SK-N-SH (cell line): ENCODE data around the gene PFN1. TPM values are rescaled to one million over a fixed set of nuclear protein-coding genes. Genes with fewer than 3 reads are reported as not detected.

Experiments
- CTCF ChIA-PET: fragments of 300-600, 350-600 bp; formaldehyde crosslinking; extraction: SDS; loops from one replicate; lab custom pipeline; 2021; lab: Yijun Ruan, JAX
- POLR2A ChIA-PET: fragments of 350-600 bp; sonication (Branson Sonifier 250); formaldehyde crosslinking; extraction: SDS; loops from one replicate; lab custom pipeline; 2020; ENCODE audit warnings: antibody characterized with exemption, inconsistent platforms; lab: Yijun Ruan, JAX
- DNase-seq: peaks from one replicate; pipeline ENCODE4 v3.0.0; 2012
- H2AFZ ChIP-seq: fragments of 200-600 bp; sonication (generic); 2 replicates; pipeline ENCODE4 v1.8.1; 2016; ENCODE audit warnings: antibody characterized with exemption, mild to moderate bottlenecking, low read depth
- H3F3A ChIP-seq: fragments of 200-600 bp; sonication (generic); replicated peaks from 2 replicates; pipeline ENCODE3; 2016; ENCODE audit warnings: antibody characterized with exemption, mild to moderate bottlenecking; ENCODE audit not compliant: insufficient read depth
- H3K27ac ChIP-seq, 2 experiments: fragments of 200-500 bp in 1 of 2; fragments of 200-600 bp in 1 of 2; sonication (Bioruptor generic) in 1 of 2; sonication (generic), shearing (Covaris generic) in 1 of 2; 2 replicates each; pipeline versions ENCODE4 v1.5.1 to v1.6.1; 2014 to 2016; ENCODE audit warnings: low read depth in 2 of 2, inconsistent platforms in 1 of 2, low read length in 1 of 2, mild to moderate bottlenecking in 1 of 2, mixed read lengths in 1 of 2
- H3K27me3 ChIP-seq: fragments of 200-600 bp; sonication (generic), shearing (Covaris generic); 2 replicates; pipeline ENCODE4 v1.6.1; 2016; ENCODE audit warnings: mixed run types; ENCODE audit not compliant: insufficient read depth
- H3K36me3 ChIP-seq, 2 experiments: fragments of 200-500 bp in 1 of 2; fragments of 200-600 bp in 1 of 2; sonication (Bioruptor generic) in 1 of 2; sonication (generic) in 1 of 2; replicated peaks in 1 of 2; 2 replicates each; pipeline versions ENCODE3 to v1.5.1; 2014 to 2016; ENCODE audit warnings: low read length in 1 of 2, mild to moderate bottlenecking in 1 of 2; ENCODE audit not compliant: insufficient read depth in 2 of 2, control insufficient read depth in 1 of 2
- H3K4me1 ChIP-seq, 2 experiments: fragments of 200-500 bp in 1 of 2; fragments of 200-600 bp in 1 of 2; sonication (Bioruptor generic) in 1 of 2; sonication (generic), shearing (Covaris generic) in 1 of 2; 2 replicates each; pipeline versions ENCODE4 v1.5.1 to v1.6.1; 2014 to 2016; ENCODE audit warnings: low read depth in 1 of 2, low read length in 1 of 2, mixed run types in 1 of 2; ENCODE audit not compliant: insufficient read depth in 2 of 2, control insufficient read depth in 1 of 2
- H3K4me2 ChIP-seq: fragments of 200-600 bp; sonication (generic), shearing (Covaris generic); 2 replicates; pipeline ENCODE4 v1.6.1; 2017; ENCODE audit warnings: mixed run types
- H3K4me3 ChIP-seq, 2 experiments: fragments of 200-500 bp in 1 of 2; fragments of 200-600 bp in 1 of 2; sonication (Bioruptor generic) in 1 of 2; sonication (generic), shearing (Covaris generic) in 1 of 2; 2 replicates each; pipeline versions ENCODE4 v1.5.1 to v1.8.1; 2014 to 2016; ENCODE audit warnings: low read depth in 2 of 2, inconsistent platforms in 1 of 2, low read length in 1 of 2, mild to moderate bottlenecking in 1 of 2, mixed read lengths in 1 of 2, moderate library complexity in 1 of 2
- H3K79me2 ChIP-seq: fragments of 200-600 bp; sonication (generic); 2 replicates; pipeline ENCODE4 v1.8.1; 2017; ENCODE audit warnings: mild to moderate bottlenecking; ENCODE audit not compliant: insufficient read depth
- H3K9ac ChIP-seq: fragments of 200-600 bp; sonication (generic); 2 replicates; pipeline ENCODE4 v1.6.1; 2017; ENCODE audit warnings: mixed run types
- H3K9me2 ChIP-seq: fragments of 200-600 bp; sonication (generic); 2 replicates; pipeline ENCODE4 v1.6.1; 2017; ENCODE audit warnings: mixed run types
- H3K9me3 ChIP-seq: fragments of 200-600 bp; sonication (generic); 2 replicates; pipeline ENCODE4 v1.6.1; 2017; ENCODE audit warnings: mixed run types, mild to moderate bottlenecking, moderate library complexity
- H4K20me1 ChIP-seq: fragments of 200-600 bp; sonication (generic); 2 replicates; pipeline ENCODE4 v1.6.1; 2017; ENCODE audit warnings: mild to moderate bottlenecking, mixed run types; ENCODE audit not compliant: insufficient read depth
- CHD2 ChIP-seq: fragments of 150-350 bp; IDR thresholded peaks from 2 replicates; pipeline ENCODE4 v1.6.1; 2018; ENCODE audit warnings: low read length; ENCODE audit not compliant: partially characterized antibody
- ELF1 ChIP-seq: IDR thresholded peaks from 2 replicates; pipeline ENCODE4 v1.4.0; 2012
- EZH2phosphoT487 ChIP-seq: fragments of 200-600 bp; sonication (generic); IDR thresholded peaks from 2 replicates; pipeline ENCODE4 v1.6.1; 2017; ENCODE audit warnings: low read depth, mixed run types, mild to moderate bottlenecking, antibody characterized with exemption, moderate library complexity, borderline replicate concordance
- FOXJ3 ChIP-seq: sonication (generic); formaldehyde crosslinking; IDR thresholded peaks from 2 replicates; pipeline ENCODE4 v1.5.1; 2020; ENCODE audit warnings: mild to moderate bottlenecking, missing genetic modification reagents
- GABPA ChIP-seq: IDR thresholded peaks from 2 replicates; pipeline ENCODE4 v1.4.0; 2012; ENCODE audit warnings: low read depth, mild to moderate bottlenecking
- IRF3 ChIP-seq: fragments of 150-350 bp; IDR thresholded peaks from 2 replicates; pipeline ENCODE4 v1.6.1; 2016; ENCODE audit warnings: mild to moderate bottlenecking, low read depth, low read length
- MEF2A ChIP-seq: IDR thresholded peaks from 2 replicates; pipeline ENCODE4 v1.4.0; 2012; ENCODE audit warnings: low read depth, borderline replicate concordance
- NRF1 ChIP-seq: IDR thresholded peaks from 2 replicates; pipeline ENCODE4 v1.6.1; 2012; ENCODE audit warnings: low read depth, mild to moderate bottlenecking, low read length
- POLR2AphosphoS5 ChIP-seq: IDR thresholded peaks from 2 replicates; pipeline ENCODE4 v1.6.1; 2012; ENCODE audit warnings: low read depth, low read length
- RAD21 ChIP-seq: IDR thresholded peaks from 2 replicates; pipeline ENCODE4 v1.6.1; 2012; ENCODE audit warnings: mild to moderate bottlenecking, low read length
- SIN3A ChIP-seq: IDR thresholded peaks from 2 replicates; pipeline ENCODE4 v1.6.1; 2012; ENCODE audit warnings: low read depth, mild to moderate bottlenecking, low read length, moderate library complexity, borderline replicate concordance
- TAF1 ChIP-seq: IDR thresholded peaks from 2 replicates; pipeline ENCODE4 v1.6.1; 2012; ENCODE audit warnings: low read depth, mild to moderate bottlenecking, low read length, moderate library complexity, borderline replicate concordance
- TCF12 ChIP-seq: IDR thresholded peaks from 2 replicates; pipeline ENCODE4 v1.4.0; 2012
- TEAD4 ChIP-seq: IDR thresholded peaks from 2 replicates; pipeline ENCODE4 v1.4.0; 2012; ENCODE audit warnings: mild to moderate bottlenecking, borderline replicate concordance; ENCODE audit not compliant: insufficient read depth
- YY1 ChIP-seq: IDR thresholded peaks from 2 replicates; pipeline ENCODE4 v1.4.0; 2012; ENCODE audit warnings: low read depth, mild to moderate bottlenecking
- WGBS: methylation state at CpG from one replicate; pipeline ENCODE4 v1.1.6; 2017; ENCODE audit warnings: low lambda C conversion rate; 5-methylcytosine and 5-hydroxymethylcytosine counted together
- polyA plus RNA-seq, 3 experiments: library from polyadenylated mRNA; depleted of rRNA; stranded (reverse); fragments of >200 nt; gene quantifications; 2 replicates each; pipeline ENCODE4 v1.2.3, GENCODE V29; 2012
- TF ChIP-seq, protein P1 (sequence below): fragments of 150-350 bp; IDR thresholded peaks from 2 replicates; pipeline ENCODE4 v1.6.1; 2017; ENCODE audit warnings: antibody characterized with exemption, low read length, low read depth, borderline replicate concordance
- TF ChIP-seq, protein P2 (sequence below): IDR thresholded peaks from 2 replicates; pipeline ENCODE4 v1.4.0; 2012; ENCODE audit warnings: low read depth, borderline replicate concordance
- TF ChIP-seq, protein P3 (sequence below): IDR thresholded peaks from 2 replicates; pipeline ENCODE4 v1.4.0; 2012; ENCODE audit warnings: low read depth
- TF ChIP-seq, protein P4 (sequence below): IDR thresholded peaks from 2 replicates; pipeline ENCODE4 v1.6.1; 2012; ENCODE audit warnings: mild to moderate bottlenecking, low read depth, low read length, moderate library complexity

PFN1 gene
- polyA plus RNA-seq, 1 of the 3 experiments (the other 2 are of a cell fraction), result 2,484 TPM

DNA sequence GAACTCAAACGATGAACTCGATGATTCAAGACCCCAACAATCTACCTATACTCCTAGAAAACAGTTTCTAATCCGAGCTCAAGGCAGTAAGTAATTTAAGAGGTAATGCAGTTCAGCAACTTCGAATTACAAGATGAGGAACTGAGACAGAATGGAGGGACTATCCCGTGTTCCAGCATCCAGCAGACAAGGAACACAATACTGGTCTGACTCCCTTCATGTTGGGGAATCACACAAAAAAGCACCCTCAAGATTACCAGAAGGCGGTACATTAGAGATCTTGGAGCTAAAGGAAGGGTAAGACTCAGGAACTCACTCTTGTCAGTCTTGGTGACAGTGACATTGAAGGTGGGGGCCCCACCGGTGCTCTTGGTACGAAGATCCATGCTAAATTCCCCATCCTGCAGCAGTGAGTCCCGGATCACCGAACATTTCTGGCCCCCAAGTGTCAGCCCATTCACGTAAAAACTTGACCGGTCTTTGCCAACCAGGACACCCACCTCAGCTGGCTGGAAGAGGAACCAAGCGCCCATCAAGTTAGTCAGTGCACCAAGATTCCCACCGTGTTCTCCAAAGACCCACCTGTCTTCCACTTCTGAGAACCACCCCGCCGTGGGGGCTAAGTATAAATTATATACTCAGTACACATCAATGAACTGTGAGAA is 1.9 kb downstream of the PFN1 start:
- Histone ChIP-seq H3K27me3 (no peaks in the 10 kb centered on the region), H3K9me3 (no peaks in the 10 kb centered on the region), H3K4me1 (peaks cover 25 to 37% of the 10 kb centered on the region in 2 experiments), H3F3A (peaks cover 74% of the 10 kb centered on the region), H2AFZ (no peak overlapping the region), H3K9me2 (no peaks in the 10 kb centered on the region), H3K27ac (peak overlapping the region; percentile 97 to 100), H3K4me2 (peak overlapping the region; percentile 98), H4K20me1 (peaks cover 45% of the 10 kb centered on the region), H3K36me3 (peaks cover 37 to 40% of the 10 kb centered on the region in 2 experiments), H3K79me2 (peaks cover 82% of the 10 kb centered on the region), H3K4me3 (peak overlapping the region; percentile 79 to 99), H3K9ac (peak overlapping the region; percentile 99)
- TF ChIP-seq GABPA (no peak), POLR2AphosphoS5 (0 out of 2 replicates have a peak, but pooled peaks have one; percentile 6), FOXJ3 (CRISPR knock-in tag) (no peak)
- 12% methylated on average over 14 of the region's 16 CpGs for WGBS
- POLR2A ChIA-PET, result interaction anchor here (0.6 to 4.3 kb wide), 3 partner anchors 17 to 24 kb away, joined by 3 to 32 read pairs (median 3); partner anchors contain the start of gene SPAG7
- no peak for DNase-seq
- CTCF ChIA-PET, result interaction anchor here (1.1 to 1.5 kb wide), 3 partner anchors 12 to 55 kb away, joined by 3 to 4 read pairs (median 3); partner anchors contain the start of gene SPAG7

GRCh38 chr17:4945944-4946280 is 2.4 kb downstream of the PFN1 start:
- Histone ChIP-seq H3K4me1 (peaks cover 23 to 37% of the 10 kb centered on the region in 2 experiments), H2AFZ (no peak overlapping the region), H3K9ac (peak overlapping the region; percentile 99), H3K36me3 (peaks cover 37 to 40% of the 10 kb centered on the region in 2 experiments), H3K27ac (peak overlapping the region; percentile 63 to 97), H3K4me2 (peak overlapping the region; percentile 98), H3K4me3 (peak overlapping the region; percentile 79 to 99), H4K20me1 (peaks cover 45% of the 10 kb centered on the region), H3F3A (peaks cover 75% of the 10 kb centered on the region), H3K9me3 (no peaks in the 10 kb centered on the region), H3K27me3 (no peaks in the 10 kb centered on the region), H3K79me2 (peaks cover 82% of the 10 kb centered on the region), H3K9me2 (no peaks in the 10 kb centered on the region)
- ChIA-PET POLR2A (interaction anchor here (0.6 to 4.3 kb wide), 3 partner anchors 17 to 24 kb away, joined by 3 to 32 read pairs (median 3); partner anchors contain the start of gene SPAG7), CTCF (interaction anchor here (0.5 to 1.5 kb wide), 3 partner anchors 12 to 29 kb away, joined by 3 to 4 read pairs (median 3); partner anchors contain the start of gene SPAG7)
- WGBS, result 8% methylated on average over 3 of the region's 4 CpGs
- TF ChIP-seq POLR2AphosphoS5, result no peak; the same call in 1 of the 2 replicates
- TF ChIP-seq MEF2A, result no peak
- TF ChIP-seq GABPA, result no peak
- TF ChIP-seq TCF12, result no peak
- no peak for TF ChIP-seq YY1
- no peak for TF ChIP-seq SIN3A
- TF ChIP-seq, protein P1, sequence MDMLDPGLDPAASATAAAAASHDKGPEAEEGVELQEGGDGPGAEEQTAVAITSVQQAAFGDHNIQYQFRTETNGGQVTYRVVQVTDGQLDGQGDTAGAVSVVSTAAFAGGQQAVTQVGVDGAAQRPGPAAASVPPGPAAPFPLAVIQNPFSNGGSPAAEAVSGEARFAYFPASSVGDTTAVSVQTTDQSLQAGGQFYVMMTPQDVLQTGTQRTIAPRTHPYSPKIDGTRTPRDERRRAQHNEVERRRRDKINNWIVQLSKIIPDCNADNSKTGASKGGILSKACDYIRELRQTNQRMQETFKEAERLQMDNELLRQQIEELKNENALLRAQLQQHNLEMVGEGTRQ, result no peak
- no peak for TF ChIP-seq CHD2
- TF ChIP-seq FOXJ3 (CRISPR knock-in tag), result no peak
- TF ChIP-seq, protein P2, sequence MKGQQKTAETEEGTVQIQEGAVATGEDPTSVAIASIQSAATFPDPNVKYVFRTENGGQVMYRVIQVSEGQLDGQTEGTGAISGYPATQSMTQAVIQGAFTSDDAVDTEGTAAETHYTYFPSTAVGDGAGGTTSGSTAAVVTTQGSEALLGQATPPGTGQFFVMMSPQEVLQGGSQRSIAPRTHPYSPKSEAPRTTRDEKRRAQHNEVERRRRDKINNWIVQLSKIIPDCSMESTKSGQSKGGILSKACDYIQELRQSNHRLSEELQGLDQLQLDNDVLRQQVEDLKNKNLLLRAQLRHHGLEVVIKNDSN, result no peak
- no peak for TF ChIP-seq ELF1
- no peak for TF ChIP-seq NRF1
- TF ChIP-seq RAD21, result no peak
- TF ChIP-seq TAF1, result no peak
- TF ChIP-seq IRF3, result no peak
- TF ChIP-seq, protein P3, sequence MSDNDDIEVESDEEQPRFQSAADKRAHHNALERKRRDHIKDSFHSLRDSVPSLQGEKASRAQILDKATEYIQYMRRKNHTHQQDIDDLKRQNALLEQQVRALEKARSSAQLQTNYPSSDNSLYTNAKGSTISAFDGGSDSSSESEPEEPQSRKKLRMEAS, result no peak
- TF ChIP-seq EZH2phosphoT487, result no peak
- no peak for TF ChIP-seq TEAD4
- TF ChIP-seq, protein P4, sequence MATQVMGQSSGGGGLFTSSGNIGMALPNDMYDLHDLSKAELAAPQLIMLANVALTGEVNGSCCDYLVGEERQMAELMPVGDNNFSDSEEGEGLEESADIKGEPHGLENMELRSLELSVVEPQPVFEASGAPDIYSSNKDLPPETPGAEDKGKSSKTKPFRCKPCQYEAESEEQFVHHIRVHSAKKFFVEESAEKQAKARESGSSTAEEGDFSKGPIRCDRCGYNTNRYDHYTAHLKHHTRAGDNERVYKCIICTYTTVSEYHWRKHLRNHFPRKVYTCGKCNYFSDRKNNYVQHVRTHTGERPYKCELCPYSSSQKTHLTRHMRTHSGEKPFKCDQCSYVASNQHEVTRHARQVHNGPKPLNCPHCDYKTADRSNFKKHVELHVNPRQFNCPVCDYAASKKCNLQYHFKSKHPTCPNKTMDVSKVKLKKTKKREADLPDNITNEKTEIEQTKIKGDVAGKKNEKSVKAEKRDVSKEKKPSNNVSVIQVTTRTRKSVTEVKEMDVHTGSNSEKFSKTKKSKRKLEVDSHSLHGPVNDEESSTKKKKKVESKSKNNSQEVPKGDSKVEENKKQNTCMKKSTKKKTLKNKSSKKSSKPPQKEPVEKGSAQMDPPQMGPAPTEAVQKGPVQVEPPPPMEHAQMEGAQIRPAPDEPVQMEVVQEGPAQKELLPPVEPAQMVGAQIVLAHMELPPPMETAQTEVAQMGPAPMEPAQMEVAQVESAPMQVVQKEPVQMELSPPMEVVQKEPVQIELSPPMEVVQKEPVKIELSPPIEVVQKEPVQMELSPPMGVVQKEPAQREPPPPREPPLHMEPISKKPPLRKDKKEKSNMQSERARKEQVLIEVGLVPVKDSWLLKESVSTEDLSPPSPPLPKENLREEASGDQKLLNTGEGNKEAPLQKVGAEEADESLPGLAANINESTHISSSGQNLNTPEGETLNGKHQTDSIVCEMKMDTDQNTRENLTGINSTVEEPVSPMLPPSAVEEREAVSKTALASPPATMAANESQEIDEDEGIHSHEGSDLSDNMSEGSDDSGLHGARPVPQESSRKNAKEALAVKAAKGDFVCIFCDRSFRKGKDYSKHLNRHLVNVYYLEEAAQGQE, result no peak
- DNase-seq, result no peak
